Activated naive CD4-positive, alpha-beta T cell treated with anti-CD3 and anti-CD28 coated beads, Interleukin-2, amount 50 U/mL, for 16 hours (primary cell): Measurements from ENCODE around the gene OVOL2.
"Not testable (repeated sequence)": the region's sequence is repeated elsewhere in the genome, so short reads cannot be mapped to it uniquely, and the experiment has no call there.

Experiments used
- DNase-seq: peaks from one replicate; pipeline ENCODE4 v3.0.0-alpha.2; 2020

Gene OVOL2

DNA sequence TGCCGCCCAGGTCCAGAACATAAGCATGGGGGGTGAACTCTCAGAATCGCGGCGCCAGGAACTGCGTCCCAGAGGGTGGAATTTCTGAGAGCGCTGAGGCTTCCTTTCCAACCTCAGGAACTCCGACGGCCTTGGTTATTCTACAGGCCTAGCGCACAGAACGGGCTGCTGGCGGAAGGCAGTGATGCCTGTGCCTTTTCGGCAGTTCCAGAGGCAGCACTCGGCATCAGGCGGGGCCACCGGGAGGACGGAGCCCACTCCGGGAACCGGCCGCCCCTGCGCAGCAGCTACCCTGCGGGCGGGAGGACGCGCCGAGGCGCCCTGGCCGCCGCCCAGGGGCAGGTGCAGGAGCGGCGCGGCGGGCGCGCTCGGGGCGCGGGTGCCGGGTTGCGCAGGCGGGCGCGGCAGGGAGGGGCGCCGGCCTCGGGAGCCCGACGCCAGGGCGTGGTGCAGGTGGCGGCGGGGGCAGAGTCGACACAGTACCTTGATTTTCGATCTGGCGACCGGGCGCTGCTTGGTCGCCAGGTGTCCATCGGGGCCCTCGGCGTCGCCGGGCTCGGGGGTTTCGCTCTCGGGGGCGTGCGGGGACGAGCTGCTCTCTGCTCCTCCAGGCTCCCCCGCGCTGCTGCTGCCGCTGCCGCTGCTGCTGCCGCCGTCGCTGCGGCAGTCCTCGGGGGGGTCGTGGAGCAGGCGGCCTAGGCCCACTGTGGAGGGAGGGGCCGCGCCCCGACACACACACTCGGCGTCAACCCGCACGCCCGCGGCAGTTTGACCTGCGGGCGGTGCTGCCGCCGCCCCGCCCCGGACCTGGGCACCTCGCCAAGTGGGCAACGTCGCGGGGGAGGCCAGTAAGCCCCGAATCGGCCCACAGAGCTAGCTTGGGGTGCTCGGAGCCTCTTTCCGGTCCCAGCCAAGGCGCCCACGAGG lies 1.3 kb downstream of the OVOL2 start:
- DNase-seq = peak; percentile 11

DNA sequence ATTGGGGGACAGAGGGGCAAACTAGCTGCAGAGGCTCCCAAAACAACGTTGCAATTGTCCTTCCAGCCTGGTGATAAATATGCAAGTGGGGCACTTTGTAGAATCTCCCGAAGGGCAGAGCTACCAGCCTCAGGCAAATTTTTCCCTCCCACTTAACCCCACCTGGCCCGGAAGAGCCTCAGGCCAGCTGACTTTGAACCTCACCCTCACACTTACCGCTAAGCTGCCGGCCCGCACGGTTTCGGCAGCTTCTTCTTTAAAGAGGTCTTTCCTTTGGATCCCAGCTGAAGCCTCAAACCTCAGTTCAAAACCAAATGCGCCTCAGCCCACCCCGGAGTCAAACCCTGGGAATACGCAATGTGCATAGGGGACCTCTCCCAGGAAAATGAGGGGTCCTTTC lies 2.5 kb downstream of the OVOL2 start:
- DNase-seq = no peak

DNA sequence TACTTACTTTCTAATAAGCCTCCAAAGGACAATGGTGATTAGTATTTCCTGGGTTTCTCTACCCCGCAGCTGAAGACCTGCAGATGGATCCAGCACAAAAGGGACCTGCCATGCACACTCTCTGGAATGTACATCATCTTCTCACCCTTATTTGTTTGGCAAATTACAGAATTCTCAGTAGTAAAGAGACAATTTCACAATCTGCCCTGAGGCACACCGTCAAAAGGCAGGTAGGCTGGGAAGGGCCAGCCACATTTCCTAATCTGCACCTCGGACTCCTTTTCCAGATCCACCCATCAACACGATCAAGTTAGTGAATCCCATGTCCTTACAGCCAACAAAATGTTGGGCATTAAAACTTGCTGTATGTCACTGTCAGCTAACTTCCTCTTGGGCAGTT lies 4.9 kb downstream of the OVOL2 start:
- no peak for DNase-seq

- DNase-seq = no peak
These were observed 7.1 kb downstream of the OVOL2 start for GRCh38 chr20:18050628-18051027.

DNA sequence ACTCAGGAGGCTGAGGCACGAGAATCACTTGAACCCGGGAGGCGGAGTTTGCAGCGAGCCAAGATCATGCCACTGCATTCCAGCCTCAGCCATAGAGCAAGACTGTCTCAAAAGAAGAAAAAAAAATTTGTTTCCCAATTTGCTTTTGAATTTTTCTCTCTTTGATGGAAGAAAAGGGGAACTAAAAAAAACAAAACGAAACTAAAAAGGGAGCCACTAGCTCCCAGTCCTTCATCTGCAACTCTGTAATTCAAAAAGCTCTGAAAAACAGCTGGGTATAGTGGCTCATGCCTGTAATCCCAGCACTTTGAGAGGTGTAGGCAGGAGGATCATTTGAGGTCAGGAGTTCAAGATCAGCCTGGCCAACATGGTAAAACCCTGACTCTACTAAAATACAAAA lies 9.5 kb downstream of the OVOL2 start:
- no peak for DNase-seq

DNA sequence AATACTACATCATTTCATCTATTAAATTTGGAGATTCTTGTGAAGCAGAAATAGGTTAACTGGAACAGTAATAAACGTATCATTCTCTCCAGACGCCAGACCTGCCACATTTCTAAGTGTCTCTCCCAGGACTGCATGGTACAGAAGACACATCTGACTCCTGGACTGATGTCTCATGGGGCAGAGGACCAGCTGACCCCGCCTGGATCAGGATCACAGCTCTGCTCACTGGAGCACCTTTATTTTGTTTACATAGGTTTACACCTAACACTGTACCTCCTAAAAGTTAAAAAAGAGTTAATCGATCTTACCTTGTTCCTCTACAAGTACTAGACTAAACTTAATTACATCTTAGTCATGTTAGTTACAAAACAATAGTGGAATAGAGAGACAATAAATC lies 11.2 kb downstream of the OVOL2 start:
- no peak for DNase-seq

- DNase-seq = no peak
These were observed 15.5 kb downstream of the OVOL2 start for GRCh38 chr20:18042229-18042628.

DNA sequence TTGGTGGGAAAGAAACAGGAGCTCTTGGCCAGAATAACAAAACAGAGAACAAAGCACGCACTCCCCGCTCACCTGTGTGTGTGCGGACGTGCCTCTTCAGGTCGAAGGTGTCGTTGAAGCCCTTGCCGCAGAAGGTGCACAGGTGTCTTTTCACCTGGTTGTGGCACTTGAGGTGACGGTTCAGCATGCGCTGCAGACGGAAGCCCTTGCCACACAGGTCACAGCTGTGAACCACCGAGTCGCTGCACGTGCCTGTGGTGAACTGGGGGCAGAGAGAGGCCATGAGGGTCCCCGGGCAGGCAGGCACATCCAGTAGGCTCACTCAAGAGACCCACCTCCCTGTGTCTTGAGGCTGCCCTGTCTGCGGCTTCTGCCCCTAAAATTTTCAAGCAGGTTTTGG lies 16.3 kb downstream of the OVOL2 start:
- DNase-seq = no peak

- DNase-seq = no peak
These were observed 18.7 kb downstream of the OVOL2 start for GRCh38 chr20:18039063-18039462.

DNA sequence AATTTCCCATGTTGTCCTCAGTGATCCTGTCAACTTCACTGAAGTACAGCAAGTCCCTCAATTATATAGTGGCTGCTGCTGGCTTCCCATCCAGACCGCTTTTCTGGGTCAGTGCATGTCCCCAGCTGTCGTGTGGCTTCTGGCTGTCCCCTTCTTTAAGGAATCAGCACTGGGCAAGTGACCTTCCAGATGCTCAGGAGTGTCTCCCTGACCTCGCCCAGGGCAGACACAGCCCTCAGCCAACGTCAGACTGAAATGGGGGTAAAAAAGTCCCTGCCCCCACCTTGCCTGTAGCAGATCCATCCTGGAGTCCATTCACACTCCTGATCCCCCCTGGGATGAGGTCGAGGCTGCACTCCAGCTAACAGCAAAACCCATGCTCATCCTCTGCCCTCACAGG lies 23.7 kb downstream of the OVOL2 start:
- no peak for DNase-seq

DNA sequence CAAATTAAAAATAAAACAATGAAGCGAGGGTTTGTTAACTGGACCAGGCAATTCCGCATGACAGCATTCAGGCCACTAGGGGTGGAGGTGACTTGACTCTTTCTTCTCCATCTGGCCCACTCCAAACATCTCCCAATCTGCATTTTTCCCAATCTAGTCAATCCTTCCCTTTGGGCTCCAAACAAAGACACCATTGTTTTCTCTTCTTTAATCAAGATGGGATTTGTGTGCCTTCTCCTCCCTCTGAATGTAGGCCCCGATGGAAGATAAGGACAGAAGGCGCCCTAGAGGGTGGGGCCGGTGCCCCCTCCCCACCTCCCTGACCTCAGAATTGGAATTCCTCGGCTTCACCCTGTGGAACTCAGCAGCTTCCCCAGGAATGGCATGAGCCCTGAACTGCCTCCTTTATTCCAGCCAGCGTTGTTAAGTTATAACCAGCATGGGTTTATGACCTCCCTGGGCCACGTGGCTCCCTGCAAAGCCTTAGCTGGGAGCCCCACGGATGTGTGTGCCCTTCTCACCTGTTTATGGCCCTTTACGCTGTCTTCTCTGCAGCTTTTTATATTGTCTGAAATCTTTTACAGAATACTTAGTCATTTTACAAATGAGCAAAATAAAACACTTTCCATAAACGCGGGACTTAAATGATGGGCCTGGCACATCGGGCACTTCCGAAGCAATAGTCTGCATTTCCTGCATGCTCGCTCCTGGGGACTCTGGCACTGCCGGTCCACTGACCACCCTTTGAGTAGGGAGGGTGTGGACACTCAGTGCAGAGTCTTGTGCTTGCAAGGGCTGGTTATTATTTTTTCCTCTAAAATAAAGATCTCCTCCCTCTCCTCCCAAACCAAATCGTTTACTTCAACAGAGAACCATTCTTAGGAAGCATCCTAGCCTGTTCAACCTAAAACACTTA lies 24.5 kb downstream of the OVOL2 start:
- no peak for DNase-seq

GRCh38 chr20:18031888-18032509 lies 25.7 kb downstream of the OVOL2 start:
- no peak for DNase-seq

DNA sequence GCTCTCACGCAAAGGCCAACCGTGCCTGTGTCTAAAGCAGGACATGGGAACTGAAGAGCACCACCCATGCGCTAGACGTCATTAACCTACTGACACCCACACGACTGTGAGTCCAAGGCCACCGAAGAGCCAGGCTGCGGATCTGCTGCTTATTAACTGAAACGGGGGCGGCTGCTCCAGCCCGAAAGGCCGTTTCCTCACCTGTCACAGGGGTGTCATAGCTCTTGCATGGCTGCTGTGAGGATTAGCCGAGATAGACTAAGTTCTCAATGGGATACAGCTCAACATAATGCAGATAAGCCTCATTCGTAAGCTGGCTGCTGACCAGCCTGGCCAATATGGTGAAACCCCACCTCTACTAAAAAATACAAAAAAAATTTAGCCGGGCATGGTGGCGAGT lies 26.7 kb downstream of the OVOL2 start:
- DNase-seq = no peak

DNA sequence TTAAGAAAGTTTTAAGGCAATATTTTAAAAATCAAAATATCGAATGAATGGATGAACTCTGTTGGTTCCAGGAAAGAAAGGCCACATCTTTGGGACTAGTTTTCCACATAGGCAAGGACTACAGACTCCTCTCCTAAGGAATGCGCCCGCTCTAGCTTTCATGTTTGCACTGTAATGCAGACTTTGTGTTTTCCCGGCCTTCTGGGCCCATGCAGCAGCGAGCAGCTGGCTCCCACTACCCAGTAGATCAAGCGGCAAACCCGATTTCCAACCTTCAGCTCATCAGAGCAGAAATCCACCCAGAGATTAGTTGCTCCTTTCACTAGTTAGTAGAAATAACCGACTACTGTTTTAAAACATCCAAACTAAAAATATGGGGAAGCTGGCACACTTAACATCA lies 27.7 kb downstream of the OVOL2 start:
- DNase-seq = no peak

GRCh38 chr20:18027011-18027410 lies 30.7 kb downstream of the OVOL2 start:
- DNase-seq = not testable (repeated sequence)

GRCh38 chr20:18024606-18025127 lies 33.0 kb downstream of the OVOL2 start:
- no peak for DNase-seq

DNA sequence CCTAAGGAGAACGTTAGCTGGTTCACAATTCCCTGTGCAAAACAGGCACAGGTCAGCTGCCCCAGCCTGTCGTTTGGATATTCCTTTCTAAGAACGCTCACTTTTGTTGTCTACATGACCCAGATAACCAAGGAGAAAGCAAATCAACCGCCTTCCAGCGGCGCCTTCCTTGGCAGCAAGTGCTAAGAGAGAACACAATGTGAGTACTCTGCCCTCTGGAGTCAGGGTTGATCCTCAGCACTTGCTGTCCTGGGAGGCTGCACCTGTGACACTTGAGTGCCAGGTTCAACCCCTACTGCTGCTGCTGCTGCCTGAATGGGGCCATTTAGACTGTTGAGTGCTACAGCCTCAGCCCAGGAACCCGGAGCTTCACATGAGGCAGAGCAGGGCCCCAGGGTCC lies 36.8 kb downstream of the OVOL2 start:
- no peak for DNase-seq

DNA sequence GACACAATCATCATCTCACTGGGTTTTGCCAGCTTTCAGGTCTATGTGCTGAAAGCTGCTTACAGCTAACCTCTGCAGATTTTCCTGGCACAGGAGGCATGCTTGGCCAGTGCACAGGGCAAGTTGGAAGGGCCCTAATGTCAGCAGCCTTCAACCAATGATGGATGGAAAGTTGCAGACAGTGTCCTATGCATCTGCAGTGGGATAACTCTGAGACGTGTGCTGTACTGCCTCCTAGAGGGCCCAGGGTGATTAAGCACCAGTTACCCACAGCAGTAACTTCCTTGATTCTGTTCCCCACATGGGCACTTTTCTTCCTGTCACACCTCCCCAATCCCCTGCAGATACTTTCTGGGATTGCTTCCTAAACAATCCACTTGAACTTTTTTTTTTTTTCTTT lies 38.6 kb downstream of the OVOL2 start:
- no peak for DNase-seq

DNA sequence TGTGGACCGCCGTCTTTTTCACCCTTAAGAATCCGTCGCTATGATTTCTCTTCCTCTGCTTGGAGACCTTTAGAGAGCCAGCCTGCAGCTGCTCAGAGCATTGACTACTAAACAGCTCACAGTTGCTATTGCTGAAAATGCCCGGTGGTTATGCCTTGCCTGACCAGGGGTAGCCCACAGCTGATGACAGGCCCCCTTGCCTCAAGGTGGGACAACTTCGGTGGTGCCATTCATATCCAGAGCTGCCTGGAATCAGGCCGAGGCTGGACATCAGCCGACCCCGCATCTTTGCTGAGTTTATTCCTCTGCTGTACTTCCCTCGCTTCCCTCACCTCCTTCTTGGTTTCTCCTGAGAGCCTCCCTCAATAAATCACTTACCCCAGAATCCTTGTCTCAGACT lies 39.6 kb downstream of the OVOL2 start:
- no peak for DNase-seq

- no peak for DNase-seq
These were observed 40.9 kb downstream of the OVOL2 start for GRCh38 chr20:18016772-18017171.

- no peak for DNase-seq
These were observed 43.3 kb downstream of the OVOL2 start for GRCh38 chr20:18014411-18014810.

GRCh38 chr20:18012901-18013300 lies 44.8 kb downstream of the OVOL2 start:
- DNase-seq = no peak

GRCh38 chr20:18011951-18012645 lies 45.6 kb downstream of the OVOL2 start:
- DNase-seq = no peak
